ENCODE results near the gene ZNF831.

The ZNF831 gene

DNA sequence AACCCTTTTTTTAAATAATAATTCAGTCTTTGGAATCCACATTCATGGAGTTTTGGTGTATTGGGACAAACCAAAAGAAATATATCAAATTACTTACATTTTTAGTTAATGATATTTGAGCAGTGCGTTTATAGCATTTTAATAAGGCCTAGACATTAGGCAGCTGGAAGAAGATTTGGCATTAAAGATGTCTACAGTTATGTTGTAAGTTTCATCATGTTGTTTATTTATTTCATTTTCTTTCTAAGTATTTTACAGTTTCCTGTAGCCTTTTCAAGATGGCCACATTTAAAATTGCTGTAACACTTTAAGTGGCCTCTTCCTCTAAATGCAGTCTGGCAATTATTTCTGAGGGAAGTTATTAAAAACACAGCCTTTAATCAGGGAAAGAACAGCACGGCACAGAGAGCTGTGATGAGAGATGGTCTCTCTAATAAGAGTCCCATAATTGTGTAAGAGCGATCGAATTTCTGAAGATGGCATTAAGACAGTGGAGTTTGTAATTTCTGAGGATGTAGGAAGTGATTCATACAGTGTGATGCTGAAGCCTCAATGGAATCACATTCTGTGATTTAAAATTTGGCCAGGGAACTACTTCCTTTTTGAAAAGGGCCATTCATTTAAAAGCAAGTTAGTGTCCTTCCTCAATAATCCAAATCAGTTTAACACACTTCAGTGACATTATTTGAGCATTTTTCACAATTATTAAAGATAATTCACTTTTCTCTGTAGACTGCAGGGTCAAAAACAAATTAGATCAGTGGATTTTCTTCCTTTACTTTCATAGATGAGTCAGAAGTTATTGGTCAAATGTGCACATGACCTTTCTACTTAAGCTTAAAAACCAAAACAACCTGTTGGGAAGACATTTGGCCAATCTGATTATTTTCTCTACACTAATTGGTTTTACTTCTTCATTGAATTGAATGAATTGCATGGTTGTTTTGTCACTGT is 84.4 kb downstream of the ZNF831 start:
- no peak for DNase-seq (ENCODE audit: low spot score)

- DNase-seq (ENCODE audit: low spot score): no peak
These were observed 86.7 kb downstream of the ZNF831 start for GRCh38 chr20:59250293-59250692.

DNA sequence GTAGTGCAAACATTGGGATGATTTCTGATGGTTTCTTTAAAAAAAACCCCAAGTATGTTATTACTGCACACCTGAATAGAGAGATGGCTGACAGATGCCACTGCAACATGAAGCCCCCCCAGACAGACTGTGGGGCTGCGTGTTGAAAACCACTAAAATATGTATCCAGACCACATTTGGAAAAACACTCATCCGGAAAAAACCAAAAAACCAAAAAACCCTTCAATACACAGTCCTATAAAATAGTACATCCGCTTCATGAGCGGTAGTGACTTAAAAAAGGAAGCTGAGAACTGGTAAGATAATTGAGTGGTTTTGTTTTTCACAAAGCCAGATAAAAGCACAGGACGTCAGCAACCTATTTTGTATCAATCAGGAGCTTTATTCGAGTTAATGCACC is 89.7 kb downstream of the ZNF831 start:
- peak; percentile 14 for DNase-seq (ENCODE audit: low spot score)

DNA sequence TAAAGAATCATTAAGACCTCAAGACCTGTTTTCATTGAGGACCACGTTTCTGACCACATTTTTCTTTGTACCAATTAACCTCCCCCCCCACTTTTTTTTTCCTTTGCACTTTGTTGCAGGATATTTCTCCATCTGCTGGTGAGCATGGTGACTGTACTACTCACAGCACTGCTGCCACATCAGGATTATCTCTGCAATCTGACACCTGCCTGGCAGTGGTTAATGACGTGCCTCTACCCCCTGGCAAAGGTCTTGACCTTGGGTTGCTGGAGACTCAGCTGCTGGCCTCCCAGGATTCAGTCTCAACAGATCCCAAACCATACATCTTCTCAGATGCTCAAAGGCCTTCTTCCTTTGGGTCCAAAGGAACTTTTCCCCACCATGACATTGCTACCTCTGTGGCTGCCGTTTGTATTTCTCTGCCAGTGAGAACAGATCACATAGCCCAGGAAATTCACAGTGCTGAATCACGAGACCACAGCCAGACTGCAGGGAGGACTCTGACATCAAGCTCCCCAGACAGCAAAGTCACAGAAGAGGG is 90.2 kb downstream of the ZNF831 start:
- peak; percentile 35 for DNase-seq (ENCODE audit: low spot score)

- DNase-seq (ENCODE audit: low spot score): no peak
These were observed 91.6 kb downstream of the ZNF831 start for GRCh38 chr20:59255256-59255655.

- no peak for DNase-seq (ENCODE audit: low spot score)
These were observed 94.6 kb downstream of the ZNF831 start for GRCh38 chr20:59258221-59258621.

DNA sequence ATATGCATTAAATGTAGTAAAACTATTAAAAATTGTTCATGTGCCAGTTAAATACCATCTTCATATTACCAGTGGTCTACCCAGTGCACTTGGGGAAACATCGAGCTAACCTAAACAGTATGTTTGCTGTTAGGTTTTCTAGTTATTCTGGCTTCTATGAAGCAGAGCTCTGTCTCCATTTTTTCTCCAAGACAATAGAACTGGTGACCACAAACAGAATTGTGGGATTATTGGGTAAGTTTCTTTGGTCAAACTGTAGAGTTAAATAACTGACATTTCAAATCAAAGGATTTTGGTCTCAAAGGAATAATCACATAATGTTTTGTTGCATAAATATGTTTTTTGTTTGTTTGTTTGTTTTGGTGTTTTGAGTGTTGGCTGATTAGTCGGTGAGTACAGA is 96.3 kb downstream of the ZNF831 start:
- no peak for DNase-seq (ENCODE audit: low spot score)

GRCh38 chr20:59265298-59265697 is 101.7 kb downstream of the ZNF831 start:
- DNase-seq (ENCODE audit: low spot score): no peak

GRCh38 chr20:59268870-59269269 is 105.2 kb downstream of the ZNF831 start:
- no peak for DNase-seq (ENCODE audit: low spot score)

DNA sequence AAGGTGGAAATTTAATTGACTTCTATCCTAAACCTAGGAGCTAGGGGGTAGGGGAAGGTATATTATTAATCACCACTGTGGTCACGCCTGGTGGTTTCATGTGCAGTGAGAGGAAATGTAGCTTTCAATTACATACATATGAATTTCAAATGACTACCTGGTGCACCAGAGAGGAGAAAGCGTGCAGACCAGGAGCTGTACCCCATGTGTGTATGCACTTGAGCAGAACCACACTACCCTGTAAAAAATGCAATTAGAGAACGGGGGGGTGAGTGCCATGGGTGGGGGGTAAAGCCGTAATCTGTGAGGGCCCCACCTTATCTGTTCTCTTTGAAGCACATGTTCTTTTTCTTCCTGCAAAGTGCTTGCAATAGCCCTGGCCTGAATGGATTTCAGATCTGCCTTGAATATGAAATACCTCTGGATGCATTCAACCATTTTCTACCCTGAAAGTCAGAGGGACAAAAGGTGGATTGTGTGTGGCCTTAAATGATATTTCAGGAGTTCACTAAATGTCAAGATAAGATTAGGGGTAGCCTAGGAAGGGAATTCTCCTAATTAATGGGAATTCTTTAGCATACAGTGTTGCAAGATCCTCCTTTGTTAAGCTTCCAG is 105.9 kb downstream of the ZNF831 start:
- no peak for DNase-seq (ENCODE audit: low spot score)

GRCh38 chr20:59270380-59270779 is 106.8 kb downstream of the ZNF831 start:
- DNase-seq (ENCODE audit: low spot score): no peak

DNA sequence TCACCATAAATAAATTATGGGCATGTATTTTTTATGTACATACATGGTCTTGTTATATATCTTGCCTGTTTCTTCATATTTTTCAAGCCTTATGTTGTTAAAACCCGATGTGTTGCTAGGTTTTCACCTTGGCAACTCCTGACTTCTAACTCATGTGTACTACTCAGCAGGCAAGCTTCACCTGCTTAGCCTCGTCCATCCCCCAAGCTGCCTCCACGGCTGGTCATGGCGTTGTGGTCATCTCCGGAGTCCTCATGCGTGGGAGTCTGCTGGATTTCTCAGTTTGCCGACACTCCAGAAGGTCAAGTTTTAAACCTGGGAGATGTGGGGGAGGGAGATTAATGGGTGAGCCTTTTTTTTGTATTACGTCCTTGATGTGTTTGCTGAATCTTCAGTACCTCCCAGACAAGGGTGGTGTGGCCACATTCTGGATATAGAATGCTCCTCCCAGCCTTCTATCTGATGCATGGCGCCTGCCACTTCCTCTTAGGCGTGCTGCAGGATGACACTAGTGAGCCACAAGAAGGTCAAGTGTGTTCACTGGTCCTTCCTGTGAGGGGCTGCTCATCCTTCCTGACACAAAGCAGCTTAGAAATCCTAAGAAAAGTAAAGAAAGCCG is 110.2 kb downstream of the ZNF831 start:
- no peak for DNase-seq (ENCODE audit: low spot score)

- DNase-seq (ENCODE audit: low spot score): no peak
These were observed 113.3 kb downstream of the ZNF831 start for GRCh38 chr20:59276938-59277337.

GRCh38 chr20:59284470-59284869 is 120.8 kb downstream of the ZNF831 start:
- DNase-seq (ENCODE audit: low spot score): no peak

- DNase-seq (ENCODE audit: low spot score): no peak
These were observed 126.4 kb downstream of the ZNF831 start for GRCh38 chr20:59289994-59290393.

DNA sequence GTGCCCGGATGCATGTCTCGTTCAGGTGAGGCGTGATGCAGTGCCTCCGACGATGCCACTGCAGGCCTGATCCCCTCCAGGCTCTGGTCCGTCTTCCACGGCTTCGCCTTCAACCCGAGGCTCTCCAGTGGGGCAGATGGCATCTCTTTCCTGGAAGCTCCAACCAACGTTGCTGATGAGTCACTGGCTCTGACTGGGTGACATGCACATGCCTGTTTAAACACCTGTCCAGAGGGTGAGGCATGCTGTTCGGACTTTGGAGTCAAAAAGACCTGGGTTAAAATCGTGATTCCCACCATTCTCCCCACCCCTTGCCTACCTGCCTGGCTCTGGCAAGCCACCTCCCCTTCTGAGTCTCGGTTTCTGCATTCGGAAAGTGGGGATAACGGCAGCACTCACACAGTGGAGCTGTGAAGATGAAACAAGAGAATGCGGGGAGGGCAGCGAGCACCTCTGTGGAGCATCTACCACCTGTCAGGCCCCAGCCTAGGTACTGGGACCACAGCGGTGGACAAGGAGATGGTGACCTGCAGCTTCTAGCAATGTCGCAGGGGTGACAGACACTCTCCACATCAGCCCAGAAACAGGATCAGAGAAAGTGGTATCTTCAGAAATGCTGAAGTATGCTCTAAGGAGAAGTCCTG is 128.2 kb downstream of the ZNF831 start:
- no peak for DNase-seq (ENCODE audit: low spot score)

DNA sequence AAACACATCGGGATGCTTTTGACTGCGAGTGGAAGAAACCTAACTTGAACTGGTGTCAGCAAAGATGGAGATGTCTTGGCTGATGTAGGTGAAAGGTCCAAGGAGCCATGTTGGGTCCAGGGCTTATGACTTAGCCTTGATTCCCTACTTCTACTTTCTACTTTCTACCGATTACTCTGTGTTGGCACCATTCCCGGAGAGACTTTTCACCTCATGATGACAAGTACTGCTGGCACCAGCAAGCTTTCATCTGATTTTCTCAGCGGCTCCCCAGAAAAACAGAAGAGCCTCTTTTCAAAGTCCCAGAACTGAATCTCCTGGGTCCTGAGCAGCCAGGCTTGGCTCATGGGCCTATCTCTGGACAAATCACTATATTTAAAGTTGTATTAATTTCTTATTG is 131.9 kb downstream of the ZNF831 start:
- DNase-seq (ENCODE audit: low spot score): no peak

- DNase-seq (ENCODE audit: low spot score): no peak
These were observed 134.1 kb downstream of the ZNF831 start for GRCh38 chr20:59297686-59298085.

GRCh38 chr20:59299945-59300332 is 136.3 kb downstream of the ZNF831 start:
- no peak for DNase-seq (ENCODE audit: low spot score)

GRCh38 chr20:59300333-59301081 is 136.9 kb downstream of the ZNF831 start, which contains the start of gene EDN3:
TSS of gene EDN3 (plus strand) at chr20:59300611. CDS start at chr20:59300813, 202 bp downstream.
- DNase-seq (ENCODE audit: low spot score): no peak

DNA sequence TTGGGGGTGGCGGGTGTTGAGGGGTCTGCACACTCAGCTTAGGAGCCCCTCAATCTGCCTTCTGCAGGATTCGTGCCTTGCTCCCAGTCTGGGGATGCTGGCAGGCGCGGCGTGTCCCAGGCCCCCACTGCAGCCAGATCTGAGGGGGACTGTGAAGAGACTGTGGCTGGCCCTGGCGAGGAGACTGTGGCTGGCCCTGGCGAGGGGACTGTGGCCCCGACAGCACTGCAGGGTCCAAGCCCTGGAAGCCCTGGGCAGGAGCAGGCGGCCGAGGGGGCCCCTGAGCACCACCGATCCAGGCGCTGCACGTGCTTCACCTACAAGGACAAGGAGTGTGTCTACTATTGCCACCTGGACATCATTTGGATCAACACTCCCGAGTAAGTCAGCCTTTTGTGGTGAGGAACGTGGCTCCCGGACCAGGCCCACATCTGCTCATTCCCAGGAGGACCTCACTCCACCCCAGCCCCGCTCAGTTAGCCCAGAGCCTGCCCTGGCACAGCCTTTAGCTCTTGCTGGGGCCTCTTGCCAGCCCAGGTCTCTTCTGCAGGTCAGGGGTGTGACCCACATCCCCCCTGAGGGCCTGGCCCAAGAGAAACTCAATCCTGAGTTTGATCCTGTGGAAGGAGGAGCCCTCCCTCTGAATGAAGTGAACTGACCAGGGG is 137.9 kb downstream of the ZNF831 start:
- no peak for DNase-seq (ENCODE audit: low spot score)
